ENCODE results near the gene JMJD6. TPM values are rescaled to one million over a fixed set of nuclear protein-coding genes. Genes with fewer than 3 reads are reported as not detected.

The JMJD6 gene
- total and polyA plus RNA-seq, 2 experiments from 2014 or later, result 11.4 to 12.8 TPM

GRCh38 chr17:76702076-76702475 lies 24.3 kb downstream of the JMJD6 start:
- Histone ChIP-seq H3K27ac (ENCODE audit: low read depth) (no peak overlapping the region), H3K4me3 (no peak overlapping the region), H3K79me2 (replicated peaks; ENCODE audit: insufficient read depth) (peaks cover 24% of the 10 kb centered on the region), H3K27me3 (ENCODE audit: insufficient read depth) (no peaks in the 10 kb centered on the region), H3K4me2 (peak overlapping the region; percentile 63), H3K4me1 (ENCODE audit: insufficient read depth) (peaks cover 32% of the 10 kb centered on the region), H3K36me3 (ENCODE audit: insufficient read depth) (no peaks in the 10 kb centered on the region), H3F3A (replicated peaks; ENCODE audit: low read depth) (no peaks in the 10 kb centered on the region), H2AFZ (no peak overlapping the region), H3K9me2 (ENCODE audit: insufficient read depth) (no peaks in the 10 kb centered on the region), H4K20me1 (replicated peaks; ENCODE audit: insufficient read depth) (no peaks in the 10 kb centered on the region; the same call in 1 of the 2 replicates)
- Mint-ChIP-seq H3K27ac (no peak overlapping the region), H3K9me3 (no peaks in the 10 kb centered on the region; the same call in 2 of the 3 replicates), H3K4me3 (no peak overlapping the region), H3K4me1 (peaks cover 39% of the 10 kb centered on the region), H3K36me3 (ENCODE audit: low read depth) (no peaks in the 10 kb centered on the region), H3K27me3 (ENCODE audit: insufficient read depth, low read depth, poor library complexity) (peaks cover 15% of the 10 kb centered on the region)
- TF ChIP-seq STAT1 (IDR thresholded peaks at IDR 0.05; ENCODE audit: unreplicated experiment) (no peak), ZNF114 (CRISPR knock-in tag; IDR thresholded peaks at IDR 0.05) (no peak), ZNF462 (CRISPR knock-in tag; IDR thresholded peaks at IDR 0.05) (no peak), POLR2AphosphoS5 (IDR thresholded peaks at IDR 0.05; ENCODE audit: low read depth) (no peak), REST (IDR thresholded peaks at IDR 0.05; ENCODE audit: unreplicated experiment) (no peak), JUNB (IDR thresholded peaks at IDR 0.05; ENCODE audit: unreplicated experiment) (no peak), CTCF (conservative IDR thresholded peaks at IDR 0.05; ENCODE audit: low read depth in 2 of 2) (no peak), EZH2 (IDR thresholded peaks at IDR 0.05; ENCODE audit: low read depth, unreplicated experiment) (no peak), EZH2phosphoT487 (IDR thresholded peaks at IDR 0.05; ENCODE audit: unreplicated experiment) (no peak), ZNF331 (CRISPR knock-in tag; IDR thresholded peaks at IDR 0.05; ENCODE audit: low read depth) (no peak), ETS1 (IDR thresholded peaks at IDR 0.05) (no peak), CREB1 (CRISPR knock-in tag; IDR thresholded peaks at IDR 0.05; ENCODE audit: low read depth) (no peak), NANOG (IDR thresholded peaks at IDR 0.05; ENCODE audit: borderline replicate concordance) (no peak)
- DNase-seq (ENCODE audit: low spot score) (no peak), ATAC-seq (no peak)

Data from GM23338 (cell line).